Astrocyte of the cerebellum (primary cell): ENCODE results near the gene MED26.

Source experiments
- DNase-seq: peaks from one replicate; pipeline ENCODE4 v3.0.0-alpha.2; 2011; ENCODE audit warnings: low read depth
- H3K4me3 ChIP-seq: 2 replicates; pipeline ENCODE4 v1.5.1; 2011; ENCODE audit warnings: mild to moderate bottlenecking, low read depth, low read length, moderate library complexity
- in situ Hi-C: cut with HindIII; loops from 2 replicates; pipeline ENCODE4 v1.10.0; 2017; ENCODE audit warnings: low sequenced_read_pairs
- TF ChIP-seq, protein P1 (sequence below): IDR thresholded peaks from 2 replicates; pipeline ENCODE4 v1.5.1; 2012; ENCODE audit warnings: low read length, low read depth, moderate library complexity, mild to moderate bottlenecking; ENCODE audit errors: missing control alignments

The MED26 gene

DNA sequence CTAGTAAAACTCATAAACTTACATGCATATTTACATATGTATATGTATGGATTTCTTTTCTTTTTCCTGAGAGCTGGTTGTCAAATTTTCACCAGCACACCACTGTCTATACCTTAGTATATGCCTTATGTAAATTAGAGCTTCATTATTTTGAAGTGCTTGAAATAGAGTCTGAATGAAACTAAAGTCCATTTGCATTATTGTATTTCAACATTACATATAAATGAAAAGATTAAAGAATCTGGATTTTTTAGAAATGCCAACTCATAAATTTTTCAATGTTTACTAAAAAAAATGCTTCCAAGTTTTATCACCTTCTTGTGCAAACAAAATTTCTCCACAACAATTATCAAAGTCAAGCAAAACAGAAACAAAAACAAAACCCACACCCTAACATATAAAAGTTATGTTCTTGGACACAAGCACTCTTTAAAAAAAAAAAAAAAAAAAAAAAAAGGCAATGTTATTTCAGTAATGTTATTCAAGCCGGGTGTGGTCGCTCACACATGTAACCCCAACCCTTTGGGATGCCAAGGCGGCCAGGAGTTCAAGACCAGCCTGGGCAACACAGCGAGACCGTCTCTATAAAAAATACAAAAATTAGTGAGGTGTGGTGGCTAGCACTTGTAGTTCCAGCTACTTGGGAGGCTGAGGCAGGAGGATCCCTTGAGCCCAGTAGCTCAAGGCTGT is 18.3 kb downstream of the MED26 start:
- TF ChIP-seq, protein P1, sequence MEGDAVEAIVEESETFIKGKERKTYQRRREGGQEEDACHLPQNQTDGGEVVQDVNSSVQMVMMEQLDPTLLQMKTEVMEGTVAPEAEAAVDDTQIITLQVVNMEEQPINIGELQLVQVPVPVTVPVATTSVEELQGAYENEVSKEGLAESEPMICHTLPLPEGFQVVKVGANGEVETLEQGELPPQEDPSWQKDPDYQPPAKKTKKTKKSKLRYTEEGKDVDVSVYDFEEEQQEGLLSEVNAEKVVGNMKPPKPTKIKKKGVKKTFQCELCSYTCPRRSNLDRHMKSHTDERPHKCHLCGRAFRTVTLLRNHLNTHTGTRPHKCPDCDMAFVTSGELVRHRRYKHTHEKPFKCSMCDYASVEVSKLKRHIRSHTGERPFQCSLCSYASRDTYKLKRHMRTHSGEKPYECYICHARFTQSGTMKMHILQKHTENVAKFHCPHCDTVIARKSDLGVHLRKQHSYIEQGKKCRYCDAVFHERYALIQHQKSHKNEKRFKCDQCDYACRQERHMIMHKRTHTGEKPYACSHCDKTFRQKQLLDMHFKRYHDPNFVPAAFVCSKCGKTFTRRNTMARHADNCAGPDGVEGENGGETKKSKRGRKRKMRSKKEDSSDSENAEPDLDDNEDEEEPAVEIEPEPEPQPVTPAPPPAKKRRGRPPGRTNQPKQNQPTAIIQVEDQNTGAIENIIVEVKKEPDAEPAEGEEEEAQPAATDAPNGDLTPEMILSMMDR = no peak
- in situ Hi-C loops = no loop called here
- DNase-seq = no peak
- H3K4me3 ChIP-seq = no peak overlapping the region

DNA sequence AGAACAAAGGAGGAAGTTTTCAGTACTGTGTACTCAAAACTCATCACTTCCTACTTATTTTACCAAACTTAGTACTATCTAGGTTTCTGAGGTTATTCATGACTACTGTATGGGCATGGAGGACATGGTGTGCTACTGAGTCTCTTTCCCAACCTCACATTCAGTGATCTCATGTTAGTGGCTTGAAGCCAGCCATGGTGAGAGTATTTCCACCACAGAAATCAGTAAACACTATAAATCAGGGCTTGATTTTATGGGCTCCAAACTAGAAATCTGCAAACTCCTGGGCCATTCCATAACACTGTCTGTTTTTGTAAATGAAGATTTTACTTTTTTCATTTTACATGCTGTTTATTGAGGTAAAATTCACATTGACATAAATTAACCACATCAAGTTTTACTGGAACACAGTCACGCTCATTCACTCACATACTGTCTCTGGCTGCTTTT is 19.7 kb downstream of the MED26 start:
- DNase-seq = peak; percentile 65
- in situ Hi-C loops = no loop called here
- H3K4me3 ChIP-seq = no peak overlapping the region
- TF ChIP-seq, protein P1 = no peak

DNA sequence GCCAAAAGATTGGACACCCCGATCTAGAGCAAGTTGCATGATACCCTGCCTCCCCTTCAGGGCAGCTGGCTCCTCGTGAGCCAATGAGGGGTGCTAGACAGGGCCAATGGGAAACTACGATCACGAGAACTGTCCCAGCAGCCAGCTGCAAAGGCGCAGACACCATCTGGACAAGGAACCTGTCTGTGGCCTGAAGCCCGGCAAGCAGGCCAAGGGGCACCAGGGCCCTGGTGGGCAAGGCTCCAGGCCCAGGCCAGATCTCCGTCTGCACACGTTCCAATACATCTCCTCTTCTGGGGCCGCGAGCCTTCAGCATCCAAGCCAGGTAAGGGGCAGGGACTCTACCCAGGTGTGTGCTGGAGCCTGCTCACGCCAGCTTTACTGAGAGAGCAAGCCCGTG is 20.2 kb downstream of the MED26 start:
- no peak overlapping the region for H3K4me3 ChIP-seq
- TF ChIP-seq, protein P1 = no peak
- in situ Hi-C loops = no loop called here

DNA sequence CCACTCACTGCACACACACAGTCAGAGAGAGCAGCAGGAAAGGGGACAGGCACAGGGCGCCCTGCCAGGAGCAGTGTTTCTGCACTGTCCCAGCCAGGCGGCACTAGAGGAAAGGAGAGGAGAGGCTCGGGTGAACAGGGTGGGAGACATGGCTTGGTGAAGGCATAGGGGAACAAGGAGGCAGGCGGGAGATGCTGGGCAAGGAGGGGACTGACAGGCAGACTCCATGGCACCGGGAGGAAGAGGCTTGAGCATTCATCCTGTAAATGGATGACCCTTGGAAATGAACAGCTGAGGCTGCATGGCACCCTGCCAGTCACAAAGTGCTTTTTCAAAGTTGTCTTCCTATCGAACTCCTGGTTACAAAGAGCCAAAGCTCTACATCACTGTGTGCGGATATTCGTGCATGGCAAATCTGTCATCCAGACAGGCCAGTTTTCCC is 22.4 kb downstream of the MED26 start:
- in situ Hi-C loops = no loop called here

More for the DNA sequence above, 20.2 kb downstream of the MED26 start:
- no peak for DNase-seq

DNA sequence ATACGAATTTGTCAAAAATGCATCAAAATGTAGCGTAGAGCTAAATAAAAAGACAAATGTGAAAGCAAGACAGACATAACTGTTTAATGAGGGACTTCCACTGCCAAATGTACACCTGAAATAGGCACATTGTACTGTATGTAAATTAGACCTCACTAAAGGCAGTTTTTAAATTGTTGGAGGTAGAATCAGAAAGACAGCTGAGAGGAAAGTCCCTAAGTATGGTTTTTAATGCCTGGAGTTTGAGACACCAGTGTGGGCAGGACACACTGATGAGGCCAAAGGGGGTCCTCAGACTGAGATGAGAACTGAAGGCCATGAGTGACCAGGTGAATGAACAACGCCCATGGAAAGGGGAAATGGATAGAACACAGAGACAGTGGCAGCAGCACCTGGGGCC is 22.9 kb downstream of the MED26 start:
- in situ Hi-C loops = no loop called here
- no peak overlapping the region for H3K4me3 ChIP-seq
- TF ChIP-seq, protein P1 = no peak
- DNase-seq = no peak

More for the DNA sequence above, 22.4 kb downstream of the MED26 start:
- TF ChIP-seq, protein P1 = no peak
- DNase-seq = no peak
- no peak overlapping the region for H3K4me3 ChIP-seq

DNA sequence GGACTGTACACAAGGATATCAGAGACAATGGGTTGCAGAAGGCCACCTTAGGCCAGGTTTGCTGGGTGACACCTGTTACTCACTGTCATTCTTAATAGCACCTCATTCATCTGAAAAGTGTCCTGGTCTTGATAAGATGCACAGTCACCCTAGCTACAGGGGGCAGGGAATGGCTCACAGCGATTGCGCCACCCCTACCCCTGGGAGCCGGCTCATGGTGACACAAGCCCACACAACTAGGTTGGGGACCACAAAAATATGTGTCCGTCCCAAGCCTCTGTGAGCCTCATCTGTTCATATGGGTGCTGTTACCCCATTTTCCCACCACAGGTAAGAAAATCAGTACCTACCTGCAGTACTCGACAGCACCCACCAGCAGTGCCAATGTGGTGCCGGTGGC is 23.4 kb downstream of the MED26 start:
- in situ Hi-C loops = no loop called here
- no peak for DNase-seq
- TF ChIP-seq, protein P1 = no peak
- no peak overlapping the region for H3K4me3 ChIP-seq

DNA sequence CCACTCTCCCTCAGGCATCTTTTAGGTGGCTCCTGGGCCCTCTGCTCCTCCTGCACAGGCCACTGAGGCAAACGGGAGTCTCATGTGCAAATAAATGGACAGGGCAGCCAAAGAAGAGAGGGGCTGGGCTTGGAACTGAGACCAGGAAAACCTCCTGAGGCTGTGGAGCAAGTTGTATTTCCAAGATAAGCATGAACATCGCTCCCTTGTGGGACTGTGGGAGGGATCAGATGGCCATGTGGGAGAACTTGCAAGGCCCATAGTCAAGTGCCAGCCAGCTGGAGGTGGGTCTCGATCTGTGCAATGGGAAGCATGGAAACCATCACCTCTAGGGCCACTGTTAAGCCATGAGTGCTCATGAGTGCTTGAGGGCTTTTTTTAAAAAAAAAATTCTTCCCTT is 24.9 kb downstream of the MED26 start:
- H3K4me3 ChIP-seq = no peak overlapping the region
- TF ChIP-seq, protein P1 = no peak
- in situ Hi-C loops = no loop called here
- DNase-seq = no peak
